H1 (cell line): ENCODE measurements around the gene CAGE1. TPM values are rescaled to one million over a fixed set of nuclear protein-coding genes. Genes with fewer than 3 reads are reported as not detected.
A peak's percentile ranks its signal among the peaks of the same experiment; 100 is the strongest.

ENCODE experiments used
- CTCF ChIA-PET: fragments of 300-600 bp; sonication (Branson Sonifier 250); formaldehyde crosslinking; loops from one replicate; lab custom pipeline; 2021; ENCODE audit not compliant: partially characterized antibody; lab: Charles Lee
- POLR2A ChIA-PET: fragments of 300-600 bp; sonication (Branson Sonifier 250); formaldehyde crosslinking; loops from one replicate; lab custom pipeline; 2021; ENCODE audit warnings: inconsistent platforms; ENCODE audit not compliant: partially characterized antibody; lab: Charles Lee
- DNase-seq, 2 experiments: peaks; one replicate each; pipeline versions ENCODE4 v3.0.0 to v3.0.0-alpha.2; 2010 to 2022; ENCODE audit warnings: low spot score in 2 of 2, low read depth in 1 of 2, mixed read lengths in 1 of 2
- FAIRE-seq: peaks from 2 replicates; lab custom pipeline; 2011; peaks lifted over from hg19 to GRCh38; lab: Jason Lieb, UNC
- H2AFZ ChIP-seq: 2 replicates; pipeline ENCODE4 v1.8.1; 2012; ENCODE audit warnings: low read length, inconsistent platforms
- H2AK5ac ChIP-seq: 2 replicates; pipeline ENCODE4 v1.6.1; 2013; ENCODE audit warnings: low read depth, low read length
- H2BK120ac ChIP-seq: replicated peaks from 2 replicates; pipeline ENCODE3; 2013; ENCODE audit warnings: low read depth, low read length, inconsistent platforms
- H2BK12ac ChIP-seq: 2 replicates; pipeline ENCODE4 v1.6.1; 2013; ENCODE audit warnings: low read depth, low read length
- H2BK15ac ChIP-seq: 2 replicates; pipeline ENCODE4 v1.6.1; 2013; ENCODE audit warnings: low read length
- H2BK20ac ChIP-seq: 2 replicates; pipeline ENCODE4 v1.6.1; 2013; ENCODE audit warnings: low read length
- H2BK5ac ChIP-seq: 2 replicates; pipeline ENCODE4 v1.6.1; 2013; ENCODE audit warnings: low read depth, low read length
- H3K14ac ChIP-seq: 2 replicates; pipeline ENCODE4 v1.6.1; 2013; ENCODE audit warnings: inconsistent platforms; ENCODE audit not compliant: insufficient read length
- H3K18ac ChIP-seq: 2 replicates; pipeline ENCODE4 v1.6.1; 2013; ENCODE audit warnings: low read length; ENCODE audit errors: extremely low read depth
- H3K23ac ChIP-seq: 2 replicates; pipeline ENCODE4 v1.6.1; 2013; ENCODE audit warnings: inconsistent platforms; ENCODE audit not compliant: insufficient read length
- H3K23me2 ChIP-seq: 2 replicates; pipeline ENCODE4 v1.6.1; 2013; ENCODE audit warnings: low read depth, low read length
- H3K27ac ChIP-seq: 2 replicates; pipeline ENCODE4 v1.6.1; 2011; ENCODE audit warnings: low read depth, low read length, inconsistent platforms
- H3K27me3 ChIP-seq, 4 experiments: replicated peaks in 1 of 4; 1 replicate in 1 of 4; 2 replicates in 3 of 4; pipeline versions ENCODE4 v1.6.1 to v1.8.1; 2011 to 2013; ENCODE audit warnings: low read length in 3 of 4, mild to moderate bottlenecking in 3 of 4, inconsistent platforms in 2 of 4, mixed read lengths in 2 of 4, moderate library complexity in 1 of 4; ENCODE audit not compliant: control insufficient read depth in 3 of 4, insufficient read depth in 3 of 4; ENCODE audit errors: extremely low read depth in 1 of 4
- H3K36me3 ChIP-seq, 4 experiments: 2 replicates each; pipeline versions ENCODE4 v1.6.1 to v1.8.1; 2011 to 2013; ENCODE audit warnings: mild to moderate bottlenecking in 4 of 4, low read length in 3 of 4, moderate library complexity in 2 of 4, control low read depth in 1 of 4, inconsistent platforms in 1 of 4; ENCODE audit not compliant: insufficient read depth in 4 of 4, control insufficient read depth in 2 of 4
- H3K4ac ChIP-seq: replicated peaks from 2 replicates; pipeline ENCODE3; 2013; ENCODE audit warnings: low read length, low read depth, mixed read lengths, inconsistent platforms; ENCODE audit not compliant: insufficient read length
- H3K4me1 ChIP-seq, 4 experiments: replicated peaks in 1 of 4; 1 replicate in 1 of 4; 2 replicates in 3 of 4; pipeline versions ENCODE4 v1.6.1 to v1.8.1; 2011 to 2013; ENCODE audit warnings: low read length in 3 of 4, inconsistent platforms in 2 of 4, mixed read lengths in 1 of 4; ENCODE audit not compliant: insufficient read depth in 4 of 4, control insufficient read depth in 3 of 4
- H3K4me2 ChIP-seq, 2 experiments: 2 replicates each; pipeline versions ENCODE4 v1.6.1 to v1.8.1; 2011 to 2013; ENCODE audit warnings: low read depth in 2 of 2, low read length in 2 of 2, control low read depth in 1 of 2, inconsistent platforms in 1 of 2, mild to moderate bottlenecking in 1 of 2; ENCODE audit not compliant: insufficient read depth in 1 of 2
- H3K4me3 ChIP-seq, 4 experiments: fragments of 200-600, 300-600 bp in 1 of 4; sonication (generic), shearing (Covaris generic), sonication (Bioruptor Twin) in 1 of 4; 2 replicates each; pipeline versions ENCODE4 v1.5.1 to v1.8.1; 2011 to 2016; ENCODE audit warnings: low read length in 4 of 4, low read depth in 3 of 4, control low read depth in 2 of 4, inconsistent platforms in 2 of 4, mild to moderate bottlenecking in 2 of 4, mixed read lengths in 1 of 4, moderate library complexity in 1 of 4; ENCODE audit not compliant: insufficient read depth in 2 of 4; ENCODE audit errors: extremely low read depth in 1 of 4
- H3K56ac ChIP-seq: replicated peaks from 2 replicates; pipeline ENCODE3; 2013; ENCODE audit warnings: low read depth, mild to moderate bottlenecking, mixed read lengths, low read length, inconsistent platforms; ENCODE audit not compliant: insufficient read length
- H3K79me1 ChIP-seq: 2 replicates; pipeline ENCODE4 v1.6.1; 2013; ENCODE audit warnings: low read depth, low read length, control low read depth
- H3K79me2 ChIP-seq, 2 experiments: 2 replicates each; pipeline versions ENCODE4 v1.6.1 to v1.8.1; 2012 to 2013; ENCODE audit warnings: low read length in 2 of 2, mild to moderate bottlenecking in 2 of 2, inconsistent platforms in 1 of 2; ENCODE audit not compliant: insufficient read depth in 2 of 2, control insufficient read depth in 1 of 2
- H3K9ac ChIP-seq, 4 experiments: replicated peaks in 1 of 4; 1 replicate in 1 of 4; 2 replicates in 3 of 4; pipeline versions ENCODE4 v1.6.1 to v1.8.1; 2011 to 2013; ENCODE audit warnings: low read depth in 3 of 4, low read length in 3 of 4, control low read depth in 2 of 4, mild to moderate bottlenecking in 2 of 4, moderate library complexity in 2 of 4, inconsistent platforms in 1 of 4; ENCODE audit errors: extremely low read depth in 1 of 4
- H3K9me3 ChIP-seq, 2 experiments: 2 replicates each; pipeline versions ENCODE4 v1.6.1 to v1.8.1; 2012 to 2013; ENCODE audit warnings: mild to moderate bottlenecking in 2 of 2, moderate library complexity in 2 of 2, control low read depth in 1 of 2, inconsistent platforms in 1 of 2, low read depth in 1 of 2, low read length in 1 of 2, mixed read lengths in 1 of 2; ENCODE audit not compliant: insufficient read depth in 2 of 2
- H4K20me1 ChIP-seq, 2 experiments: replicated peaks in 1 of 2; 2 replicates each; pipeline versions ENCODE3 to v1.8.1; 2011 to 2013; ENCODE audit warnings: inconsistent platforms in 2 of 2, low read length in 2 of 2, mild to moderate bottlenecking in 1 of 2; ENCODE audit not compliant: insufficient read depth in 2 of 2, control insufficient read depth in 1 of 2
- H4K5ac ChIP-seq: 2 replicates; pipeline ENCODE4 v1.6.1; 2013; ENCODE audit warnings: low read length, low read depth, mixed read lengths, inconsistent platforms; ENCODE audit not compliant: insufficient read length
- H4K8ac ChIP-seq: 2 replicates; pipeline ENCODE4 v1.8.0; 2013; ENCODE audit warnings: mild to moderate bottlenecking, moderate library complexity, low read length, inconsistent platforms; ENCODE audit not compliant: insufficient read depth; ENCODE audit errors: extremely low read depth
- H4K91ac ChIP-seq: replicated peaks from 2 replicates; pipeline ENCODE3; 2013; ENCODE audit warnings: low read length, mixed read lengths, inconsistent platforms; ENCODE audit not compliant: insufficient read length
- BRCA1 ChIP-seq: IDR thresholded peaks from 2 replicates; pipeline ENCODE4 v1.6.1; 2012; ENCODE audit warnings: low read depth, low read length, improper control_type of control experiment
- CBX5 ChIP-seq: fragments of 300-800, 300-1000 bp; sonication (generic); IDR thresholded peaks from 2 replicates; pipeline ENCODE4 v1.7.1; 2016; ENCODE audit warnings: antibody characterized with exemption, low read length, low read depth
- CHD1 ChIP-seq: IDR thresholded peaks from 2 replicates; pipeline ENCODE4 v1.6.1; 2012; ENCODE audit warnings: low read depth, low read length, improper control_type of control experiment
- PHF8 ChIP-seq: fragments of 200-600 bp; sonication (generic); conservative IDR thresholded peaks from 2 replicates; pipeline ENCODE4 v1.7.1; 2012; ENCODE audit warnings: low read depth, mild to moderate bottlenecking, inconsistent platforms, low read length, moderate library complexity
- POU5F1 ChIP-seq: IDR thresholded peaks from 2 replicates; pipeline ENCODE4 v1.6.1; 2011; ENCODE audit warnings: low read depth, mild to moderate bottlenecking, low read length, moderate library complexity
- RFX5 ChIP-seq: IDR thresholded peaks from 2 replicates; pipeline ENCODE4 v1.6.1; 2011; ENCODE audit warnings: low read depth, low read length, improper control_type of control experiment, borderline replicate concordance
- RXRA ChIP-seq: IDR thresholded peaks from 2 replicates; pipeline ENCODE4 v1.6.1; 2011; ENCODE audit warnings: low read depth, mild to moderate bottlenecking, low read length, moderate library complexity; ENCODE audit not compliant: insufficient read depth
- SIRT6 ChIP-seq: IDR thresholded peaks from one replicate; pipeline ENCODE4 v1.7.1; 2012; ENCODE audit warnings: low read length, inconsistent platforms
- SIX5 ChIP-seq: IDR thresholded peaks from 2 replicates; pipeline ENCODE4 v1.6.1; 2011; ENCODE audit warnings: mild to moderate bottlenecking, low read depth, low read length
- TAF7 ChIP-seq: optimal IDR thresholded peaks from 2 replicates; pipeline ENCODE3; 2011; ENCODE audit warnings: low read depth, mild to moderate bottlenecking, inconsistent platforms, low read length, moderate library complexity, borderline replicate concordance
- WGBS, 2 experiments: shearing (Covaris generic) in 1 of 2; methylation state at CpG; one replicate each; pipeline versions ENCODE4 v1.1.6 to v1.1.7; 2013 to 2015; ENCODE audit warnings: low lambda C conversion rate in 2 of 2, mixed read lengths in 2 of 2, inconsistent platforms in 1 of 2, low coverage in 1 of 2, missing lambda C conversion rate in 1 of 2; ENCODE audit not compliant: insufficient replicate concordance in 2 of 2, insufficient coverage in 1 of 2, insufficient read length in 1 of 2; ENCODE audit errors: extremely low coverage in 1 of 2, missing lambda C conversion rate in 1 of 2; 5-methylcytosine and 5-hydroxymethylcytosine counted together
- polyA plus RNA-seq, 7 experiments: library from polyadenylated mRNA; depleted of rRNA in 3 of 7; stranded (reverse) in 5 of 7; unstranded in 2 of 7; fragments of >200 nt in 5 of 7; fragments of 200-250 nt in 2 of 7; gene quantifications; 1 replicate in 5 of 7; 2 replicates in 1 of 7; 4 replicates in 1 of 7; pipeline versions ENCODE4 v1.2.1 to v1.2.3, GENCODE V29; 2011 to 2013; ENCODE audit warnings: missing spikeins in 2 of 7, mixed read lengths in 2 of 7
- total RNA-seq: library from RNA; stranded (reverse); fragmentation: NEBNext Ultra II Directional; extraction: Animal tissue kit (Norgen Biotek cat#: 25700); gene quantifications from 2 replicates; pipeline ENCODE4 v1.2.1, GENCODE V29; 2021

The CAGE1 gene
- total and polyA plus RNA-seq, 2 of the 8 experiments (the other 6 are each of a cell fraction or from before 2014, with no cell fraction given) = 0.09 TPM; not detected in 1

DNA sequence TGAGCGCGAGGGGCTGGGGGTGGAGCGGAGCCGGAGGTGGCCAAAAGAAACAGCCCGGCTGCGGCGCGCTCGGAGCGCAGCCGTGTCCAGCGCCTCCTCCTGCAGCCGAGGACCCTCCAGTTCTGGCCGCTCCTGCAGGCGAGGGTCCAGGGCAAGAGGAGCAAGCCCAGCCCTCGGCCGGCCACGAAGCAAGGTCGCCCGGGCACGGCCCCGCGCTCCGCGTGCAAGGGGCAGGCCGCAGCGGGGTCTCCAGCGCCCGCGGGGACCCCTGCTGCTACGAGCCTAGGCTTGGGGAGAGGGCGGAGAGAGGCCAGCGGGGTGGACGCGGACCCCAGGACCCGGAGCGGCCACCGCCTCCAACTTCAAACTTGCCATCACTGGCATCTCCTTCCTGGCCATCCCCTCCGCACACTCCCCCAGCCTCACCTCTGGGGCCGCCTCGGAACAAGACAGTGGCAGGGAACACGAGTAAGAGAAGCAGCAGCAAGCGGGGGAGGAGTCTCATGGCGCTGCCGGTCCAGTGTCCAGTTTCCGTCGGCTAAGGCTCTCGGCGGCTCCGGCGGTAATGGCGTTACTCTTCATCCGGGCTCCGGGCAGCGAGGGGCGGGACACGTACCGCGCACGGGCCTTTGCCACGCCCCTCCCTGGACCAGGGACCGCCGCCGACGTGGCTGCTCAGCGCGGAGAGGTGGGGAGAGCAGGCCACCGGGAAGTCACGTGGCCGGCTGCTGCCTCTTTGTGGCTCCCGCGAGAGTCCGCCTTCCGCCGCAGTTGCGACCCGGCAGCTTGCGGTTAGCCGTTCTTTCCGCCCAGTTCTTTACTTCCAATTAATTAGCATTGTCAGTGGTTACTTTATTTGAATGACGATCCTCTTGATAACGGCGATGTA lies 76.7 kb downstream of the CAGE1 start, which contains the start of gene SSR1:
SSR1 (minus strand) TSS at position 584 of the 889 bp plus-strand sequence; CDS start at position 505, 79 bp downstream.
- H3K14ac ChIP-seq = no peak within 1 kb of the TSS
- peak within 1 kb of the TSS; percentile 79 for H4K91ac ChIP-seq
- FAIRE-seq (no peak), DNase-seq (peak; percentile 85 to 95)
- peak within 1 kb of the TSS; percentile 66 to 97 (median 83) for H3K4me3 ChIP-seq
- peak within 1 kb of the TSS; percentile 65; the same call in 1 of the 2 replicates for H3K18ac ChIP-seq
- H2BK15ac ChIP-seq = no peak within 1 kb of the TSS
- H2BK20ac ChIP-seq = no peak within 1 kb of the TSS
- H3K4ac ChIP-seq = peak within 1 kb of the TSS; percentile 98
- peaks cover 0 to 38% of the 10 kb centered on the region in 2 experiments; a peak in 3 of 4 replicates for H3K79me2 ChIP-seq
- peaks cover 4% of the 10 kb centered on the region; the same call in 1 of the 2 replicates for H3K23me2 ChIP-seq
- H3K23ac ChIP-seq = no peak within 1 kb of the TSS
- no peak within 1 kb of the TSS for H2AK5ac ChIP-seq
- peaks cover 0 to 6% of the 10 kb centered on the region in 2 experiments for H4K20me1 ChIP-seq
- peak within 1 kb of the TSS; percentile 85 to 97 (median 88) for H3K9ac ChIP-seq
- ChIA-PET CTCF (interaction anchor here (0.6 to 1.2 kb wide), 3 partner anchors 10 to 35 kb away, joined by 3 read pairs; no protein-coding TSS in a partner anchor), POLR2A (interaction anchor here (0.8 to 1.4 kb wide), 6 partner anchors 9 to 52 kb away, joined by 3 read pairs; no protein-coding TSS in a partner anchor)
- H3K4me2 ChIP-seq = peak within 1 kb of the TSS; percentile 61 to 84
- peak within 1 kb of the TSS; percentile 50; the same call in 1 of the 2 replicates for H2BK5ac ChIP-seq
- WGBS, 2 experiments = 2% methylated on average over 82 of the region's 83 CpGs; no CpG with 5 or more reads in 1 of the 2 experiments
- H4K5ac ChIP-seq = peak within 1 kb of the TSS; percentile 94
- no peaks in the 10 kb centered on the region for H3K9me3 ChIP-seq
- H3K79me1 ChIP-seq = no peaks in the 10 kb centered on the region
- H2BK120ac ChIP-seq = peak within 1 kb of the TSS; percentile 10
- H3K36me3 ChIP-seq = peaks cover 5 to 21% (median 15%) of the 10 kb centered on the region in 4 experiments
- no peaks in the 10 kb centered on the region for H3K27me3 ChIP-seq
- H4K8ac ChIP-seq = peak within 1 kb of the TSS; percentile 91
- no peaks in the 10 kb centered on the region; a peak in 1 of 7 replicates for H3K4me1 ChIP-seq
- peak within 1 kb of the TSS; percentile 69; the same call in 1 of the 2 replicates for H3K27ac ChIP-seq
- H3K56ac ChIP-seq = peak within 1 kb of the TSS; percentile 95
- H2AFZ ChIP-seq = peak within 1 kb of the TSS; percentile 85
- H2BK12ac ChIP-seq = no peak within 1 kb of the TSS
- TF ChIP-seq PHF8 (peak; percentile 89), SIRT6 (no peak), TAF7 (peak; percentile 79), CBX5 (no peak), POU5F1 (no peak), SIX5 (no peak), CHD1 (no peak), RFX5 (no peak), RXRA (no peak), BRCA1 (peak; percentile 89)
